Keratinocyte (primary cell): ENCODE results near the gene MTMR1. TPM values are rescaled to one million over a fixed set of nuclear protein-coding genes. Genes with fewer than 3 reads are reported as not detected.

Source experiments
- DNase-seq: peaks from one replicate; pipeline ENCODE4 v3.0.0-alpha.2; 2011; ENCODE audit warnings: low read depth, missing footprints, low spot score
- FAIRE-seq: peaks from 2 replicates; lab custom pipeline; 2011; peaks lifted over from hg19 to GRCh38; lab: Jason Lieb, UNC
- H2AFZ ChIP-seq: 2 replicates; pipeline ENCODE4 v1.6.0; 2012; ENCODE audit warnings: low read length, control low read depth, inconsistent platforms; ENCODE audit not compliant: control insufficient read depth
- H3K27ac ChIP-seq: 2 replicates; pipeline ENCODE4 v1.5.1; 2011; ENCODE audit warnings: low read length; ENCODE audit not compliant: control insufficient read depth, insufficient read depth
- H3K27me3 ChIP-seq: 3 replicates; pipeline ENCODE4 v1.6.0; 2011; ENCODE audit warnings: low read length; ENCODE audit not compliant: control insufficient read depth, insufficient read depth; ENCODE audit errors: extremely low read depth
- H3K36me3 ChIP-seq, 2 experiments: 2 replicates in 1 of 2; 3 replicates in 1 of 2; pipeline ENCODE4 v1.5.1; 2011; ENCODE audit warnings: low read length in 2 of 2, mild to moderate bottlenecking in 1 of 2; ENCODE audit not compliant: control insufficient read depth in 2 of 2, insufficient read depth in 2 of 2; ENCODE audit errors: extremely low read depth in 1 of 2
- H3K4me1 ChIP-seq: 3 replicates; pipeline ENCODE4 v1.5.1; 2011; ENCODE audit warnings: low read length; ENCODE audit not compliant: control insufficient read depth, insufficient read depth; ENCODE audit errors: extremely low read depth
- H3K4me2 ChIP-seq: 3 replicates; pipeline ENCODE4 v1.6.0; 2011; ENCODE audit warnings: low read depth, low read length; ENCODE audit not compliant: control insufficient read depth, insufficient read depth; ENCODE audit errors: extremely low read depth
- H3K4me3 ChIP-seq, 3 experiments: fragments of 200-600 bp in 1 of 3; sonication (generic) in 1 of 3; 2 replicates in 2 of 3; 3 replicates in 1 of 3; pipeline ENCODE4 v1.5.1; 2011 to 2016; ENCODE audit warnings: low read length in 3 of 3, mild to moderate bottlenecking in 3 of 3, control low read depth in 2 of 3, inconsistent platforms in 1 of 3, low read depth in 1 of 3, mixed read lengths in 1 of 3, mixed run types in 1 of 3, moderate library complexity in 1 of 3; ENCODE audit not compliant: control insufficient read depth in 2 of 3, insufficient read depth in 2 of 3; ENCODE audit errors: extremely low read depth in 1 of 3
- H3K79me2 ChIP-seq: 2 replicates; pipeline ENCODE4 v1.6.0; 2012; ENCODE audit warnings: low read length; ENCODE audit not compliant: control insufficient read depth, insufficient read depth
- H3K9ac ChIP-seq: 3 replicates; pipeline ENCODE4 v1.6.0; 2011; ENCODE audit warnings: low read length; ENCODE audit not compliant: control insufficient read depth, insufficient read depth; ENCODE audit errors: extremely low read depth
- H3K9me1 ChIP-seq: 3 replicates; pipeline ENCODE4 v1.6.0; 2011; ENCODE audit warnings: low read length; ENCODE audit not compliant: control insufficient read depth, insufficient read depth; ENCODE audit errors: extremely low read depth
- H3K9me3 ChIP-seq: 2 replicates; pipeline ENCODE4 v1.5.1; 2012; ENCODE audit warnings: low read depth, low read length; ENCODE audit not compliant: control insufficient read depth
- H4K20me1 ChIP-seq: 3 replicates; pipeline ENCODE4 v1.6.0; 2011; ENCODE audit warnings: low read length; ENCODE audit not compliant: control insufficient read depth, insufficient read depth; ENCODE audit errors: extremely low read depth
- EZH2 ChIP-seq: IDR thresholded peaks from one replicate; pipeline ENCODE4 v1.6.1; 2012; ENCODE audit warnings: inconsistent platforms, mild to moderate bottlenecking, low read length, moderate library complexity
- dilution Hi-C: fragments of 300-500 bp; cut with MboI; formaldehyde crosslinking; loops from one replicate; pipeline ENCODE4 v1.7.0; 2020; ENCODE audit warnings: low sequenced_read_pairs; ENCODE audit not compliant: extremely low pct_ligation_motif_present
- polyA plus RNA-seq, 5 experiments: library from polyadenylated mRNA; depleted of rRNA in 3 of 5; stranded (reverse) in 3 of 5; stranded (forward) in 1 of 5; unstranded in 1 of 5; fragments of >200 nt; gene quantifications; 1 replicate in 1 of 5; 2 replicates in 3 of 5; 3 replicates in 1 of 5; pipeline versions ENCODE4 v1.2.1 to v1.2.3, GENCODE V29; 2011 to 2012; ENCODE audit warnings: missing spikeins in 2 of 5, low read depth in 1 of 5, low replicate concordance in 1 of 5
- TF ChIP-seq, protein P1 (sequence below), 3 experiments: IDR thresholded peaks in 1 of 3; conservative IDR thresholded peaks in 1 of 3; optimal IDR thresholded peaks in 1 of 3; 2 replicates in 2 of 3; 3 replicates in 1 of 3; pipeline versions ENCODE3 to v1.5.1; 2011; ENCODE audit warnings: low read length in 3 of 3, mild to moderate bottlenecking in 3 of 3, moderate library complexity in 2 of 3, control low read depth in 1 of 3, inconsistent platforms in 1 of 3; ENCODE audit not compliant: insufficient read depth in 2 of 3; ENCODE audit errors: extremely low read depth in 1 of 3

The MTMR1 gene
- polyA plus RNA-seq, 1 donor (not counting 4 experiments of a cell fraction or from before 2014, with no cell fraction given) = 45.6 TPM

DNA sequence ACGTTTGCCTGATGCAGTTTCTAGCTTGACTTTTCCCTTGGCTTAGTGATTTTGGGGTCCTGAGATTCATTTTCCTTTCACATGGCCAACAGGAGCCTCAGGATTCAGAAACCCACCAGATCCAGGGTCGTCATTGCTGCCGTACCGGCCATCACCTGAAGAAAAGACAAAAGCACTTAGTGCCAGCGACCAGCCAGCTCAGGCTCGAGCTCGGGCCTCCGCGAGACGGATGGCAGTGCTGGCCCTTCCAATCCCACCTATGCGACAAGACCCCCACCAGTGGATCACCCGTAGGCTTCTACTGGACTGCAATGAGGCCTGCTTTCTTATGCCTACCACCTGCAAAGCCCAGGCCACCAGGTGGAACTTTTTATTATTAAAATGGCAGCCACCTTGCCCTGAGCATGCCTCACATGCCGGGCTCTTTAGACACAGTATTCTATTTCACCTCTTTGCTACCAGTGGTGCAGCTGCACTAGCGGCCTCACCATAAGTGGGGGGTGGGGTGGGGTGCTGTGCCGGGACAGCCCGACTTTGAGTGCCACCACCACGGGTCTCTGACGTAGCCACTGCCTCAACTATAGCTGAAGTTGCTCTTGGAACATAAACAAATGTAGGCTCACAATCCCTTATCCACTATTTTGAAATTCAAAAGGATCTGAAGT, 84.3 kb downstream of the MTMR1 start:
- TF ChIP-seq, protein P1, sequence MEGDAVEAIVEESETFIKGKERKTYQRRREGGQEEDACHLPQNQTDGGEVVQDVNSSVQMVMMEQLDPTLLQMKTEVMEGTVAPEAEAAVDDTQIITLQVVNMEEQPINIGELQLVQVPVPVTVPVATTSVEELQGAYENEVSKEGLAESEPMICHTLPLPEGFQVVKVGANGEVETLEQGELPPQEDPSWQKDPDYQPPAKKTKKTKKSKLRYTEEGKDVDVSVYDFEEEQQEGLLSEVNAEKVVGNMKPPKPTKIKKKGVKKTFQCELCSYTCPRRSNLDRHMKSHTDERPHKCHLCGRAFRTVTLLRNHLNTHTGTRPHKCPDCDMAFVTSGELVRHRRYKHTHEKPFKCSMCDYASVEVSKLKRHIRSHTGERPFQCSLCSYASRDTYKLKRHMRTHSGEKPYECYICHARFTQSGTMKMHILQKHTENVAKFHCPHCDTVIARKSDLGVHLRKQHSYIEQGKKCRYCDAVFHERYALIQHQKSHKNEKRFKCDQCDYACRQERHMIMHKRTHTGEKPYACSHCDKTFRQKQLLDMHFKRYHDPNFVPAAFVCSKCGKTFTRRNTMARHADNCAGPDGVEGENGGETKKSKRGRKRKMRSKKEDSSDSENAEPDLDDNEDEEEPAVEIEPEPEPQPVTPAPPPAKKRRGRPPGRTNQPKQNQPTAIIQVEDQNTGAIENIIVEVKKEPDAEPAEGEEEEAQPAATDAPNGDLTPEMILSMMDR (optimal IDR thresholded peaks at IDR 0.05 in 1 of 3, IDR thresholded peaks at IDR 0.05 in 1 of 3, conservative IDR thresholded peaks at IDR 0.05 in 1 of 3; ENCODE audit: extremely low read depth in 1 of 3, insufficient read depth in 2 of 3, low read length in 3 of 3) = no peak
- no peak for TF ChIP-seq EZH2
- H3K4me1 ChIP-seq = no peaks in the 10 kb centered on the region
- H3K9me3 ChIP-seq = peaks cover 2% of the 10 kb centered on the region
- H3K79me2 ChIP-seq = no peaks in the 10 kb centered on the region
- no peak overlapping the region for H3K4me3 ChIP-seq
- H3K36me3 ChIP-seq = no peaks in the 10 kb centered on the region
- no peaks in the 10 kb centered on the region for H4K20me1 ChIP-seq
- FAIRE-seq = no peak
- DNase-seq = no peak
- H2AFZ ChIP-seq = no peak overlapping the region
- dilution Hi-C loops = no loop called here
- no peaks in the 10 kb centered on the region for H3K27me3 ChIP-seq
- H3K9me1 ChIP-seq = no peaks in the 10 kb centered on the region
- no peak overlapping the region for H3K9ac ChIP-seq
- no peak overlapping the region for H3K27ac ChIP-seq
- no peak overlapping the region for H3K4me2 ChIP-seq

DNA sequence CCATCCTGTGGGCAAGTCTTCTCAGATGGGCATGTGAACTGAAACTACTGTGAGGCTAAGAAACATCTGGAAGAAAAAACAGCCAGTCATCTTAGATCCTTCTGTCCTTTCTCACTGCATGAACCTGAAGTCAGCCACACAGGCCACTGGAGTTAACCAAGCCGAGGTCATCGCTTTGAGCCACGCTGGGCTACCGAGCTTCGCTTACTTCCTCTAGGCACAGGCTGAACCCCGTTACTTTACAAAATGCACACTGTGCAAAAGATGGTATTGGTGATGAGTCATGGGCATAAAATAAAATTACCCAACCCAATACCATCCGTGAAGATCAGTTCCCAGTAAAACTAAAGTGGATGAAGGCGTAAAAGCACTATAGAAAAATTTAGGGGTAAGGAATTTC, 86.2 kb downstream of the MTMR1 start:
- no peak for DNase-seq
- Histone ChIP-seq H3K27me3 (no peaks in the 10 kb centered on the region), H3K4me2 (no peak overlapping the region), H3K4me1 (no peaks in the 10 kb centered on the region), H3K9ac (no peak overlapping the region), H3K4me3 (no peak overlapping the region), H4K20me1 (no peaks in the 10 kb centered on the region), H3K36me3 (no peaks in the 10 kb centered on the region), H2AFZ (no peak overlapping the region), H3K9me1 (no peaks in the 10 kb centered on the region), H3K9me3 (peaks cover 2% of the 10 kb centered on the region), H3K27ac (no peak overlapping the region), H3K79me2 (no peaks in the 10 kb centered on the region)
- no peak for FAIRE-seq
- TF ChIP-seq, protein P1 (optimal IDR thresholded peaks at IDR 0.05 in 1 of 3, IDR thresholded peaks at IDR 0.05 in 1 of 3, conservative IDR thresholded peaks at IDR 0.05 in 1 of 3; ENCODE audit: extremely low read depth in 1 of 3, insufficient read depth in 2 of 3, low read length in 3 of 3) = no peak
- TF ChIP-seq EZH2 = no peak
- dilution Hi-C loops = no loop called here
